Middle frontal gyrus (tissue), 1 donor: Measurements from ENCODE around the gene SYCP2.

Experiments used
- DNase-seq: peaks from one replicate; pipeline ENCODE4 v3.0.0-alpha.2; 2015; ENCODE audit warnings: low spot score; ENCODE audit errors: extremely low spot score

Gene SYCP2

GRCh38 chr20:59836767-59837166 is 96.7 kb downstream of the SYCP2 start:
- no peak for DNase-seq

GRCh38 chr20:59835448-59836395 is 97.7 kb downstream of the SYCP2 start:
- DNase-seq: no peak

DNA sequence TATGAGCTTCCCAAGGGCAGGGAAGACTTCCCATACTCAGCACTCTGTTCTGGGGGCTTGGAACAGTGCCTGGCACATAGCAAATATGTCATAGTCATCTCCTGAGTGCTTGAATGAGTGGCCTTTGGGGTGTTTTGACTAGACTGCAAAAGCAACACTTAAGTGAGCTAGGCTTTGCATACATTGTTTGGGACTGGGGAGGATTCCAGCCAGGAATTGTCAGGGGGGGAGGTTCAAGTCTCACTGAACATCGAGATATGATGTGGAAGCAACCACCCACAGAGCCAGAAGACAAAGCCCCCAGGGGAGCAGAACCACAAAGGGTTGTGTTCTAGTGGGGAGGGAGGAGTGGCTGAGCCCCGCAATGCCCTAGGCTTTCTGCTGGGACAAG is 98.4 kb downstream of the SYCP2 start:
- DNase-seq: no peak

- DNase-seq: no peak
Measured at GRCh38 chr20:59832406-59833363, 100.8 kb downstream of the SYCP2 start.

DNA sequence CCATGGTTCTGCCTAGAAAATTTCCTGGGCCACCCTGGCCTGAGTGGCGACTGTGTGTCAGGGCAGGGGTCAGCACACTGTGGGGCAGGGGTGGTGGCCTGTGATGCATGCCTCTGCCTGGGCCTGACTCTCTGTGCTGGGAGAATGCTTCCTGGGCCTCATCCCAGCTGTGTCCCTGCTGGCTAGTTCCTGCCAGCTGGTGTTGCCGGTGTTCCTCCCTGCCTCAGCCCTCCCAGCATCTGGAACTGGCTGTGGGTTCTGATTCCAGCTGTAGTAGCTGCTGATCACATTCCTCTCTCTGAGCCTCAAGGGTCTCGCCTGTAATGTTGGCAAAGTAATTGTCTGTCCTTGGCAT is 101.5 kb downstream of the SYCP2 start:
- DNase-seq: no peak

DNA sequence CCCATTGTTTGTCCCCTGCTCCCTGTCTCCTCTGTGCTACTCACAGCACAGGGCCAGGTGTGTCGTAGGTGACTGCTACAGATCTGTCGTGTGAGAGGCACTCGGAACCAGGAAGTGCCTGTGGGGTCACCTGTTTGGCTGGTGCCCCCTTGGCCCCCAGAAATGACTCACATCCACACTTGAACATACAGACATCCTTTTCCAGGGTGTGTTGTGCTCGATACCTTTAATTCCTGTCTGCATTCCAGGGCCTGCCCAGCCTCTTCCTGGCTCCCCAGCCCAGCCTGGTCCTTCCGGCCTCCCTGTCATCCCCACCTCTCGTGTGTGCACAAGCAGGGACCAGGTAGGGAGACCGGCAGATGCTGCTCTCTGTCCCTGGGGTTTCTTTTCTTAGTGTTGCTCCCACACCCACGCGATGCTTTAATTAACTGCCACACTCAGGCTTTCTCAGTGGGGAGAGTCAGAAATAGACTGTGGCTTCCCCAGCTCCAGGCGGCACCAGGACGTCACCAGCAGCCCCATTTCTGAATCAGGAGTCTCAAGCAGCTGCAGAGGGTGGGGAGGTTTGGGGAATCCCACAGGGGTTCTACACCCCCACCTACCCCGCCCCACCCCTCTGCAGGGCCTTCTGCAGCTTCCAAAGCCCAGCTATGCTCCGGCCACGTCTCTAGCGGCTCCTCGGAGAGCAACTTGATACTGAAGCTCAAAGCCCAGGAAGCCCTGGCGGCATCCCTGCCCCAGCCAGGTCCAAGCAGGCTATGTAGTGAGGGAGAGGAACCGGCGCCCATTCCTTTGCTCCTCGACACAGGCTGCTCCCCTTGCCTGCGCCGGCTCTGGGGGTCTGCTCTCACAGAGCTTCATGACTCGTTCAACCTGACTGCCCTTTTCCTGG is 102.2 kb downstream of the SYCP2 start:
- peak; percentile 24 for DNase-seq

GRCh38 chr20:59830665-59831023 is 102.8 kb downstream of the SYCP2 start:
- DNase-seq: no peak

GRCh38 chr20:59829786-59830664 is 103.4 kb downstream of the SYCP2 start:
- no peak for DNase-seq

DNA sequence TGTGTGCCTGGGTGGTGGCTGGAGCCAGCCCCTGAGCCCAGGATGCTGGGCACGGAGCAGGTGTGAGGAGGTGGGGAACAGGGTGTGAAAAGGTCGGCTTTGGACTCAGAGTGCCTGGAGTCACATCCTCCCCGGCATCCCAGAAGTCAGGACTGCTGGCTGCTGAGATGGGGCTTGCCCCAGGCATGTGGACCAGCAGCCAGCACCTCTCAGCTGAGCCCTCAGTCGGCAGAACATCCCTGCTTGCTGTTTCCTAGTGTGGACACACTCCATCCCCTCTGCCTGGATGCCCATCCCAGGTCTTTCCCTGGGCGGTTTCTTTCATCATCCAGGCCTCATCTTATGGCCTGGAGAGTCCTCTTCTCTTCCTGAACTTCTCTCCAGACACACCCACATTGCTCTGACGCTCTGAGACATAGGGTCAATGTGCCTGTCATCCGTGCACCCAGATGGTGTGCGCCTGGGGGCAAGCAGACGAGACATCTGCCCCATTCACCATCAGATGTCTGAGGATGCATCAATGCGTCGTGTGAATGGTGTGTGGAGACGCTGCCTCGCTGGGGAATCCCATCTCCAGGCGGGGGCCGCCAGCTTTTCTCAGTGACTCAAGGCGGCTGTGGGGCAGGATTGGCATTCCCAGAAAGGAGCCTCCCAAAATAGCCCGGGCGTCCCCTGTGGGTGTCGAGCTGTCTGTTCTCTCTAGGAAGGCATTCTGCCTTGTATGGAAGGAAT is 104.2 kb downstream of the SYCP2 start:
- DNase-seq: peak; percentile 54

DNA sequence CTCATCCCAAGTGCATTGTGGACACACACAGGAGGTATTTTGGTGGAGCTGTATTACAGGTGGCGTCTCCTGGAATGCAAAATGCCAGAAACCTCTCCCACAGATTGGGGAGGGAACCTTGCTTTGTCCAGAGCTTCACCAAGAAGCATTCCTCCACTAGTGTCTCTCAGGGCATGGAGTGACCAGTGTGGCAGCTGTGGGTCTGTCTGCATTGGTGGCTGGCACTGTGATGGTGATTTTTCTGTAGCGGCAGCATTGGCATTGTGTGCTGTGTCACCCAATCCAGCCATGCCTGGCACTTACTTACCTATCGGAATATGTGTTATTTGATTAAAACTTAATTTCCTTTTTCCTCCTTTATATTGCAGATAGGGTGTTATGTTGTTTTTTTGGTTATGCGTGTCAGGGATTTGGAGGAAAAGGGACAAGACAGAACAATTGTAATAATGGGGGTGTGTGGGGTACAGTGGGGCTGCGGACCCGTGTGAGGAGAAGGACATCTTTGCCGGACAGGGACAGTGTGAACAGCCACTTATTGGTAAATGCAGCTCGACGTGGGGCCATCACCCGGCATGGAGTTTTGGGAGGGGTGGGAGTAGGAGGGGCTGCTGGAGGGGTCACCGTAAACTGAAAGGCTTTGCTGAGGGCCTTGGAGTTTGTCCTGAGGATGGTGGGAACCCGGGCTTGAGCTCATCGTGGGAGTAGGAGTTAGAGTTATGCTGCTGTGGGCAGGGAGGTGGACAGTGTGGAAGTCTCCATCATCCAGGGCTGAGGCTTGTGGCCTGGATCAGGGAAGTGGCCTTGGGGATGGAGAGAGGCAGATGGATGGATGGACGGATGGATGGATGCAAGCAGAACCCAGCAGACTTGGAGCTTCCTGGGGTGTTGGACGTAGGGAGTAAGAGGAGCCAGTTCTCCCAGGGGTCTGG is 105.0 kb downstream of the SYCP2 start:
- DNase-seq: no peak

- no peak for DNase-seq
Measured at GRCh38 chr20:59827138-59828056, 106.0 kb downstream of the SYCP2 start.

- DNase-seq: no peak
Measured at GRCh38 chr20:59825944-59826759, 107.3 kb downstream of the SYCP2 start.

- DNase-seq: no peak
Measured at GRCh38 chr20:59825563-59825920, 107.9 kb downstream of the SYCP2 start.

DNA sequence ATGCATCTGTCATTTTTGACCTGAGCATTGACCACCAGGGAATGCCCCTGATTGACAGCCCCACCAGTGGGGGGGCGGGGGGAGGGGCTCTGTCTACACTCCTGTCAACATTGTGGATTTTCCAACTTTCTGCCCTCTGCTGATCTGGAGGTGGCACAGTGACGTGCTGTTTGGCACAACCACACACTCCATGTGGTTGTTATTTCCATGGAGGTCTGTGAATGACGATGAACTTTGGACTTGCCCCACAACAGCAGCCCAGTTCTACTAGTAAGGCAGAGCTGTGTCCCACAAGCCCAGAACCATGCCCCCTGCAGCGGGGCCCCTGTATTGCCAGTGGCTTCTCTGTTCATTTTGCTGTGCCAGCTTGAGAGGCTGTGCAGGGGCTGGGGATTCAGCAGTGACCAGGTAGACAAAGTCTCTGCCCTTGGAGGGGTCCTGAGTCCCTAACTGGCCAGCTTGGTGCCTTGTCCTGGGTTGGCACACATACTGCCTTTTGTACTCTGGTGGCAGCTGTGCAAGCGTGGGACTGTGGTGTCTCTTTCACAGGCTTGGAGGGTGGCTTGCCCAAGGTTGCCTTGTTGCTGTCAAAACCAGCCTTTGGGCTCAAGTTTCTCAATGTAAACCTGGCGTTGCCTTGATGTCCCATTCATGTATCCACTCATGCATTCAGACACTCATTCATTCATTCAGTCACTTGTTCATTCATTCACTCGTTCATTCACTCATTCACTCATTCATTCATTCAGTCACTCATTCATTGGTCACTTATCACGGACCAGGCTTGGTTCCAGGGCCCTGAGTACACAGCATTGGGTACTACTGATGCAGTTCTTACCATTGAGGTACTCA is 108.5 kb downstream of the SYCP2 start:
- no peak for DNase-seq

- DNase-seq: no peak
Measured at GRCh38 chr20:59823491-59824259, 109.8 kb downstream of the SYCP2 start.
